Osteocyte (in vitro differentiated cells): ENCODE measurements around the gene ARMC5. TPM values are rescaled to one million over a fixed set of nuclear protein-coding genes. Genes with fewer than 3 reads are reported as not detected.
"Not testable (repeated sequence)": the region's sequence is repeated elsewhere in the genome, so short reads cannot be mapped to it uniquely, and the experiment has no call there.

Experiments
- DNase-seq: peaks from one replicate; pipeline ENCODE4 v3.0.0; 2021; ENCODE audit warnings: mixed read lengths; ENCODE audit not compliant: unreplicated experiment; ENCODE audit errors: extremely low spot score
- H3K27ac Mint-ChIP-seq: one replicate; pipeline ENCODE4 v1.8.0; 2021; ENCODE audit warnings: mild to moderate bottlenecking, mixed read lengths; ENCODE audit not compliant: unreplicated experiment
- H3K27me3 Mint-ChIP-seq: one replicate; pipeline ENCODE4 v1.8.0; 2021; ENCODE audit warnings: mixed read lengths; ENCODE audit not compliant: unreplicated experiment
- H3K36me3 Mint-ChIP-seq: one replicate; pipeline ENCODE4 v1.8.0; 2021; ENCODE audit warnings: mixed read lengths; ENCODE audit not compliant: unreplicated experiment
- H3K4me1 Mint-ChIP-seq: one replicate; pipeline ENCODE4 v1.8.0; 2021; ENCODE audit warnings: mixed read lengths; ENCODE audit not compliant: unreplicated experiment
- H3K4me3 Mint-ChIP-seq: one replicate; pipeline ENCODE4 v1.8.0; 2021; ENCODE audit warnings: mild to moderate bottlenecking, moderate library complexity, mixed read lengths; ENCODE audit not compliant: unreplicated experiment
- H3K9me3 Mint-ChIP-seq: one replicate; pipeline ENCODE4 v1.8.0; 2021; ENCODE audit warnings: mixed read lengths; ENCODE audit not compliant: unreplicated experiment
- CTCF ChIP-seq: fragments of 200-600 bp; sonication (generic); IDR thresholded peaks from 2 replicates; pipeline ENCODE4 v1.5.0; 2021; ENCODE audit warnings: antibody characterized with exemption, mild to moderate bottlenecking, moderate library complexity
- total RNA-seq: library from RNA; stranded (reverse); gene quantifications from 2 replicates; pipeline ENCODE4 v1.2.1, GENCODE V29; 2021

Gene ARMC5
- total RNA-seq, 1 donor from 2014 or later = 12.8 TPM

- H3K4me1 Mint-ChIP-seq = no peaks in the 10 kb centered on the region
- H3K36me3 Mint-ChIP-seq = peaks cover 20% of the 10 kb centered on the region
- no peak for TF ChIP-seq CTCF
- H3K4me3 Mint-ChIP-seq = no peak overlapping the region
- H3K9me3 Mint-ChIP-seq = no peaks in the 10 kb centered on the region
- no peaks in the 10 kb centered on the region for H3K27me3 Mint-ChIP-seq
- DNase-seq = no peak
- no peak overlapping the region for H3K27ac Mint-ChIP-seq
These were observed 39.2 kb downstream of the ARMC5 start for GRCh38 chr16:31498493-31498892.

- DNase-seq = no peak
- Mint-ChIP-seq H3K4me1 (no peaks in the 10 kb centered on the region), H3K27ac (no peak overlapping the region), H3K36me3 (peaks cover 16% of the 10 kb centered on the region), H3K4me3 (no peak overlapping the region), H3K27me3 (no peaks in the 10 kb centered on the region), H3K9me3 (no peaks in the 10 kb centered on the region)
- TF ChIP-seq CTCF = no peak
These were observed 40.6 kb downstream of the ARMC5 start for GRCh38 chr16:31499928-31500327.

GRCh38 chr16:31501226-31501965 is 42.1 kb downstream of the ARMC5 start:
- no peak overlapping the region for H3K27ac Mint-ChIP-seq
- peaks cover 4% of the 10 kb centered on the region for H3K4me1 Mint-ChIP-seq
- DNase-seq = no peak
- no peaks in the 10 kb centered on the region for H3K9me3 Mint-ChIP-seq
- H3K36me3 Mint-ChIP-seq = peaks cover 15% of the 10 kb centered on the region
- TF ChIP-seq CTCF = no peak
- H3K4me3 Mint-ChIP-seq = no peak overlapping the region
- no peaks in the 10 kb centered on the region for H3K27me3 Mint-ChIP-seq

- Mint-ChIP-seq H3K27me3 (no peaks in the 10 kb centered on the region), H3K4me3 (no peak overlapping the region), H3K27ac (no peak overlapping the region), H3K9me3 (no peaks in the 10 kb centered on the region), H3K4me1 (peaks cover 7% of the 10 kb centered on the region), H3K36me3 (peaks cover 15% of the 10 kb centered on the region)
- DNase-seq = no peak
- TF ChIP-seq CTCF = no peak
These were observed 42.7 kb downstream of the ARMC5 start for GRCh38 chr16:31501966-31502348.

- DNase-seq = no peak
- Mint-ChIP-seq H3K4me3 (no peak overlapping the region), H3K9me3 (no peaks in the 10 kb centered on the region), H3K27ac (no peak overlapping the region), H3K4me1 (peaks cover 13% of the 10 kb centered on the region), H3K36me3 (peaks cover 11% of the 10 kb centered on the region), H3K27me3 (no peaks in the 10 kb centered on the region)
- TF ChIP-seq CTCF = no peak
These were observed 43.7 kb downstream of the ARMC5 start for GRCh38 chr16:31502981-31503380.

GRCh38 chr16:31503555-31503954 is 44.3 kb downstream of the ARMC5 start:
- not testable (repeated sequence) for DNase-seq, H3K27me3 Mint-ChIP-seq, H3K36me3 Mint-ChIP-seq, H3K9me3 Mint-ChIP-seq, H3K4me3 Mint-ChIP-seq, H3K27ac Mint-ChIP-seq
- peaks cover 16% of the 10 kb centered on the region for H3K4me1 Mint-ChIP-seq
